ENCODE data around the gene PEX11G.

GRCh38 chr19:7468840-7469239 is 20.0 kb downstream of the PEX11G start:
- no peak for TF ChIP-seq CTCF (IDR thresholded peaks at IDR 0.05; ENCODE audit: low read length)
- TF ChIP-seq EZH2 (IDR thresholded peaks at IDR 0.05; ENCODE audit: borderline replicate concordance, low read length) = no peak

Data from OCI-LY1 (cell line).